ENCODE results near the gene MTMR12. TPM values are rescaled to one million over a fixed set of nuclear protein-coding genes. Genes with fewer than 3 reads are reported as not detected.
"Not testable (repeated sequence)": the region's sequence is repeated elsewhere in the genome, so short reads cannot be mapped to it uniquely, and the experiment has no call there.

Gene MTMR12
- total RNA-seq, 6 experiments from 2014 or later, result 20.7 to 26.0 (median 22.4) TPM

GRCh38 chr5:32297181-32298058 is 15.3 kb downstream of the MTMR12 start:
- no peak overlapping the region for H3K4me3 Mint-ChIP-seq
- no peak for TF ChIP-seq CTCF (IDR thresholded peaks at IDR 0.05)
- peak overlapping the region; percentile 67 for H3K27ac Mint-ChIP-seq
- H3K36me3 Mint-ChIP-seq (ENCODE audit: low read depth), result peaks cover 15% of the 10 kb centered on the region
- peaks cover 22% of the 10 kb centered on the region for H3K4me1 Mint-ChIP-seq (ENCODE audit: low read depth)
- H3K9me3 Mint-ChIP-seq, result no peaks in the 10 kb centered on the region
- DNase-seq, result no peak
- H3K27me3 Mint-ChIP-seq (ENCODE audit: insufficient read depth), result peaks cover 1% of the 10 kb centered on the region

- H3K27me3 Mint-ChIP-seq (ENCODE audit: insufficient read depth), result not testable (repeated sequence)
- H3K36me3 Mint-ChIP-seq (ENCODE audit: low read depth), result peaks cover 28% of the 10 kb centered on the region
- H3K4me1 Mint-ChIP-seq (ENCODE audit: low read depth), result peaks cover 17% of the 10 kb centered on the region
These were observed 16.6 kb downstream of the MTMR12 start for GRCh38 chr5:32295966-32296772.

GRCh38 chr5:32291591-32291990 is 21.1 kb downstream of the MTMR12 start:
- Mint-ChIP-seq H3K4me1 (ENCODE audit: low read depth) (peaks cover 15% of the 10 kb centered on the region), H3K36me3 (ENCODE audit: low read depth) (peaks cover 34% of the 10 kb centered on the region), H3K9me3 (no peaks in the 10 kb centered on the region), H3K27me3 (ENCODE audit: insufficient read depth) (peaks cover 1% of the 10 kb centered on the region; the same call in 1 of the 2 replicates), H3K27ac (no peak overlapping the region), H3K4me3 (no peak overlapping the region)
- TF ChIP-seq CTCF (IDR thresholded peaks at IDR 0.05), result no peak
- no peak for DNase-seq

More at GRCh38 chr5:32295966-32296772, 16.6 kb downstream of the MTMR12 start:
- H3K4me3 Mint-ChIP-seq, DNase-seq, H3K9me3 Mint-ChIP-seq, H3K27ac Mint-ChIP-seq: not testable (repeated sequence)

- H3K4me1 Mint-ChIP-seq (ENCODE audit: low read depth), result peaks cover 15% of the 10 kb centered on the region
- H3K27me3 Mint-ChIP-seq (ENCODE audit: insufficient read depth), result no peaks in the 10 kb centered on the region
- peaks cover 34% of the 10 kb centered on the region for H3K36me3 Mint-ChIP-seq (ENCODE audit: low read depth)
- no peak overlapping the region for H3K4me3 Mint-ChIP-seq
- TF ChIP-seq CTCF (IDR thresholded peaks at IDR 0.05), result no peak
- no peak for DNase-seq
- no peak overlapping the region for H3K27ac Mint-ChIP-seq
- no peaks in the 10 kb centered on the region for H3K9me3 Mint-ChIP-seq
These were observed 21.8 kb downstream of the MTMR12 start for GRCh38 chr5:32290922-32291321.

- H3K27ac Mint-ChIP-seq; H3K4me3 Mint-ChIP-seq; H3K9me3 Mint-ChIP-seq; DNase-seq; H3K27me3 Mint-ChIP-seq (ENCODE audit: insufficient read depth): not testable (repeated sequence)
- Mint-ChIP-seq H3K36me3 (ENCODE audit: low read depth) (peaks cover 36% of the 10 kb centered on the region), H3K4me1 (ENCODE audit: low read depth) (peaks cover 15% of the 10 kb centered on the region)
These were observed 22.2 kb downstream of the MTMR12 start for GRCh38 chr5:32290501-32290900.

- peaks cover 15% of the 10 kb centered on the region for H3K4me1 Mint-ChIP-seq (ENCODE audit: low read depth)
- H3K27ac Mint-ChIP-seq; H3K9me3 Mint-ChIP-seq; H3K27me3 Mint-ChIP-seq (ENCODE audit: insufficient read depth); DNase-seq; H3K4me3 Mint-ChIP-seq: not testable (repeated sequence)
- peaks cover 37% of the 10 kb centered on the region for H3K36me3 Mint-ChIP-seq (ENCODE audit: low read depth)
These were observed 22.8 kb downstream of the MTMR12 start for GRCh38 chr5:32289986-32290385.

- H3K27me3 Mint-ChIP-seq (ENCODE audit: insufficient read depth); H3K9me3 Mint-ChIP-seq; H3K4me3 Mint-ChIP-seq; H3K27ac Mint-ChIP-seq; DNase-seq: not testable (repeated sequence)
- Mint-ChIP-seq H3K4me1 (ENCODE audit: low read depth) (peaks cover 33% of the 10 kb centered on the region), H3K36me3 (ENCODE audit: low read depth) (peaks cover 29% of the 10 kb centered on the region)
These were observed 24.6 kb downstream of the MTMR12 start for GRCh38 chr5:32288135-32288534.

- not testable (repeated sequence) for H3K27me3 Mint-ChIP-seq (ENCODE audit: insufficient read depth); H3K4me3 Mint-ChIP-seq; DNase-seq; H3K27ac Mint-ChIP-seq; H3K9me3 Mint-ChIP-seq
- peaks cover 33% of the 10 kb centered on the region for H3K4me1 Mint-ChIP-seq (ENCODE audit: low read depth)
- peaks cover 23% of the 10 kb centered on the region for H3K36me3 Mint-ChIP-seq (ENCODE audit: low read depth)
These were observed 25.2 kb downstream of the MTMR12 start for GRCh38 chr5:32287525-32287924.
